Progenitor cell of endocrine pancreas (in vitro differentiated cells): ENCODE results near the gene RAD51B. TPM values are rescaled to one million over a fixed set of nuclear protein-coding genes. Genes with fewer than 3 reads are reported as not detected.
A peak's percentile ranks its signal among the peaks of the same experiment; 100 is the strongest.

Experiments used
- DNase-seq: peaks from one replicate; pipeline ENCODE4 v3.0.0; 2021; ENCODE audit warnings: low spot score; ENCODE audit not compliant: unreplicated experiment
- H3K27ac Mint-ChIP-seq: 2 replicates; pipeline ENCODE4 v1.8.0; 2021; ENCODE audit warnings: mild to moderate bottlenecking, moderate library complexity, mixed read lengths
- H3K27me3 Mint-ChIP-seq: 2 replicates; pipeline ENCODE4 v1.8.0; 2021; ENCODE audit warnings: mixed read lengths
- H3K36me3 Mint-ChIP-seq: 2 replicates; pipeline ENCODE4 v1.8.0; 2022; ENCODE audit warnings: mixed read lengths; ENCODE audit not compliant: insufficient read depth
- H3K4me1 Mint-ChIP-seq: 2 replicates; pipeline ENCODE4 v1.8.0; 2021; ENCODE audit warnings: low read depth, mixed read lengths
- H3K4me3 Mint-ChIP-seq: 2 replicates; pipeline ENCODE4 v1.8.0; 2021; ENCODE audit warnings: low read depth, mild to moderate bottlenecking, moderate library complexity, mixed read lengths
- H3K9me3 Mint-ChIP-seq: 2 replicates; pipeline ENCODE4 v1.8.0; 2021; ENCODE audit warnings: low read depth, mixed read lengths
- CTCF ChIP-seq: fragments of 200-600 bp; sonication (generic); IDR thresholded peaks from one replicate; pipeline ENCODE4 v1.5.0; 2021; ENCODE audit warnings: antibody characterized with exemption, mild to moderate bottlenecking; ENCODE audit not compliant: unreplicated experiment
- total RNA-seq: library from RNA; stranded (reverse); gene quantifications from 2 replicates; pipeline ENCODE4 v1.2.1, GENCODE V29; 2021

Gene RAD51B
- total RNA-seq, 1 donor from 2014 or later: 24.7 TPM

- no peak overlapping the region for H3K4me3 Mint-ChIP-seq
Measured at GRCh38 chr14:68566075-68566474, 746.5 kb downstream of the RAD51B start.

DNA sequence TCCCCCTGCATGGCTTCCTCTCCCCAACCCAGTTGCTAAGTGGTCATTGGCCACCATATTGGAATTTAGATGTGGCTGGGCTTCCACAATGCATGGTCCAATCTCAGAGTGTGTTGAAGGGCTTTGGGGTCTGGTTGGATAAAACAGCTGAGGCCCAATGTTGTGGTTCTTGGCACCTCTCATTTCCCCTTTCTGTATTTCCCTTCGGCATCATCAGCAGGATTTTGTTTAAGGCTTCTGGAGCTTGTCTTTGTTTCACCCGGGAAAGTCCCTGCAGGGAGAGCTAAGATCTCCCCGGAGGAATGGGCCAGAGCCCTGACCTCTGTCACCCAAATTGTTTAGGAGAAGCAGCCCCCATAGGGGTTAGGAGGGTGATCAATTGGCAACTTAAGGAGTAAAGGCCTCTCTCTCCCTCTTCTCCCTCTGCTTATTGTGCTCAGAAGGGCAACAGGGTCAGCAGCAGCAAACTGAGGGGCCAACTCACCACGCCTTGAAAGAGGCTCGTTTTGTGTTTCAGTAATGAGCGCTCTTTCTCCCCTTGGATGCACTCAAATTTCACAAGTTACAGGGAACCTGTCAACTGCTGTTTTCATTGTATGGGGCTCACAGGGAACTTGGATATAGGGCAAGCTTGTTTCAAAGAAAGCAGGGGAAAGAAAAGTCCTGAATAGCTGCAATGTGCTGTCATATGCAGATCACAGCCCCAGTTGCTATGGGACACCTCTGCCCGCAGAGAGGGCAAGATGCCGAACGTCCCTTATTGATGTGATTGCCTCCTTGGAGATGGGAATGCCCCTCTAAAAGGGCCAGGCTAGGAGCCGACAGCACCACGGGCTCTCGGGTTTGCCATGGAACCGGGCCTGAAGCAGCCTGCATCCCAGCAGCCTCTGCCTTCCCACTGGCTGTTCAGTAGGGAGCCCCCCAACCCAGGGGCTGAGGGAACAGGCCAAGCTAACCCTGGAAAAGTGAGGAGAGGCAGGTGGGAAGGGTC, 749.6 kb downstream of the RAD51B start:
- H3K4me3 Mint-ChIP-seq: no peak overlapping the region
- H3K9me3 Mint-ChIP-seq: no peaks in the 10 kb centered on the region
- DNase-seq: no peak
- peak overlapping the region; percentile 91 for H3K27ac Mint-ChIP-seq
- peaks cover 46% of the 10 kb centered on the region for H3K4me1 Mint-ChIP-seq
- H3K36me3 Mint-ChIP-seq: peaks cover 2% of the 10 kb centered on the region
- H3K27me3 Mint-ChIP-seq: no peaks in the 10 kb centered on the region
- no peak for TF ChIP-seq CTCF

More at GRCh38 chr14:68566075-68566474, 746.5 kb downstream of the RAD51B start:
- H3K27ac Mint-ChIP-seq: peak overlapping the region; percentile 55
- no peaks in the 10 kb centered on the region for H3K27me3 Mint-ChIP-seq
- DNase-seq: no peak
- H3K9me3 Mint-ChIP-seq: no peaks in the 10 kb centered on the region
- peaks cover 2% of the 10 kb centered on the region for H3K36me3 Mint-ChIP-seq
- H3K4me1 Mint-ChIP-seq: peaks cover 71% of the 10 kb centered on the region
- TF ChIP-seq CTCF: no peak

DNA sequence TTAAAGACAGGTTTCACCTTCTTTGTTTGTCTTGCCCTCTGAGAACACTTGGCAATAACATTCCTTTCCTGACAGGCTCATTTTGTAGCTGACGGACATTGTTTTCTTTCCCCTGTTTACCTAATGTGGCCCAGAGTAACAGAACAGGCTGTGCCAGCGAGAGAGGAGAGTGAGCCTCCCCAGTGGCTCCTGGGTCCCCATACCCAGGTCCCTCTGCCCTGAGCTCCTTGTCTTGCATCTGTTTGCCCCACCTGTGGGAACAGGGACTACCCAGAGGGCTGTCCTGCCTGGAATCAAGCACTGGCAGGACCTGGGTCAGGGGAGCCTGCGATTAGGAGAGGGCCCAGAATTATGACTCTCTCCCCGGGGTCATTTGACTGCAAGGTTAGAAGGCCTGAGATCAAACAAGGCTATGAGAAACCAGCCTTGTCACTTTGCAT, 750.4 kb downstream of the RAD51B start:
- Mint-ChIP-seq H3K9me3 (no peaks in the 10 kb centered on the region), H3K4me3 (no peak overlapping the region), H3K4me1 (peaks cover 41% of the 10 kb centered on the region), H3K36me3 (peaks cover 2% of the 10 kb centered on the region), H3K27me3 (no peaks in the 10 kb centered on the region), H3K27ac (peak overlapping the region; percentile 91)
- no peak for TF ChIP-seq CTCF
- no peak for DNase-seq

GRCh38 chr14:68571114-68571591, 751.6 kb downstream of the RAD51B start:
- Mint-ChIP-seq H3K4me1 (peaks cover 29% of the 10 kb centered on the region), H3K36me3 (peaks cover 2% of the 10 kb centered on the region), H3K27ac (no peak overlapping the region), H3K27me3 (no peaks in the 10 kb centered on the region), H3K9me3 (no peaks in the 10 kb centered on the region), H3K4me3 (no peak overlapping the region)
- no peak for DNase-seq
- no peak for TF ChIP-seq CTCF

GRCh38 chr14:68571928-68572525, 752.4 kb downstream of the RAD51B start:
- Mint-ChIP-seq H3K4me3 (no peak overlapping the region), H3K27ac (no peak overlapping the region)

More at GRCh38 chr14:68571928-68572525, 752.4 kb downstream of the RAD51B start:
- TF ChIP-seq CTCF: no peak
- no peak for DNase-seq
- H3K27me3 Mint-ChIP-seq: no peaks in the 10 kb centered on the region
- no peaks in the 10 kb centered on the region for H3K9me3 Mint-ChIP-seq
- peaks cover 22% of the 10 kb centered on the region for H3K4me1 Mint-ChIP-seq
- H3K36me3 Mint-ChIP-seq: peaks cover 2% of the 10 kb centered on the region
